Heart left ventricle (tissue), 16 donors: ENCODE measurements around the gene SEPSECS. TPM values are rescaled to one million over a fixed set of nuclear protein-coding genes. Genes with fewer than 3 reads are reported as not detected.

Experiments used
- ATAC-seq, 4 donors: fragments of 200-7000 bp; cut with Tn5 transposase; one replicate each; pipeline ENCODE4 v1.9.1; 2020 to 2022; ENCODE audit warnings: moderate library complexity in 4 of 4, mild to moderate bottlenecking in 3 of 4, moderate number of reproducible peaks in 1 of 4
- DNase-seq, 5 donors: peaks; one replicate each; pipeline ENCODE4 v3.0.0-alpha.2; 2020
- H3K27ac ChIP-seq, 12 donors: fragments of 200-600 bp; sonication (generic) in 4 of 12; one replicate each; pipeline versions ENCODE4 v1.5.0 to v1.8.0; 2016 to 2022; ENCODE audit warnings: mild to moderate bottlenecking in 2 of 12
- H3K27me3 ChIP-seq, 9 donors: fragments of 200-600 bp; sonication (generic) in 2 of 9; one replicate each; pipeline versions ENCODE4 v1.5.1 to v1.8.0; 2016 to 2022; ENCODE audit warnings: mild to moderate bottlenecking in 3 of 9
- H3K36me3 ChIP-seq, 9 donors: fragments of 200-600 bp; sonication (generic) in 2 of 9; one replicate each; pipeline versions ENCODE4 v1.5.0 to v1.8.0; 2018 to 2022; ENCODE audit warnings: mild to moderate bottlenecking in 2 of 9
- H3K4me1 ChIP-seq, 12 donors: fragments of 200-600 bp; sonication (generic) in 4 of 12; one replicate each; pipeline versions ENCODE4 v1.5.0 to v1.8.0; 2016 to 2022; ENCODE audit warnings: mild to moderate bottlenecking in 3 of 12
- H3K4me3 ChIP-seq, 12 donors: fragments of 200-600 bp; sonication (generic) in 4 of 12; one replicate each; pipeline versions ENCODE4 v1.5.0 to v1.8.0; 2017 to 2022; ENCODE audit warnings: mild to moderate bottlenecking in 9 of 12, moderate library complexity in 4 of 12
- H3K9me3 ChIP-seq, 12 donors: fragments of 200-600 bp; sonication (generic) in 4 of 12; one replicate each; pipeline versions ENCODE4 v1.5.0 to v1.8.0; 2016 to 2022; ENCODE audit warnings: mild to moderate bottlenecking in 1 of 12
- POLR2A ChIP-seq, 2 donors: fragments of 450-650 bp; IDR thresholded peaks; one replicate each; pipeline ENCODE4 v1.6.1; 2017; ENCODE audit warnings: antibody characterized with exemption in 2 of 2, mild to moderate bottlenecking in 2 of 2, moderate library complexity in 2 of 2
- WGBS, 4 donors: extraction: QIAGEN DNeasy Blood & Tissue Kit in 2 of 4; methylation state at CpG; one replicate each; pipeline versions ENCODE4 v1.1.5 to v1.1.7; 2013 to 2018; 5-methylcytosine and 5-hydroxymethylcytosine counted together
- intact Hi-C, 10 donors: fragments of 100-400 bp; cut with DNase I; formaldehyde crosslinking; loops; one replicate each; pipeline versions ENCODE4 v1.11.1 to v1.14.2; 2022
- polyA plus RNA-seq, 2 donors: library from polyadenylated mRNA; stranded (reverse); fragments of 200-250 nt; gene quantifications; one replicate each; pipeline ENCODE4 v1.2.3, GENCODE V29; 2013
- total RNA-seq, 9 donors: library from RNA; depleted of rRNA in 2 of 9; stranded (reverse); fragments of >200 nt in 2 of 9; fragmentation: NEBNext Ultra II Directional in 3 of 9; extraction: Animal tissue kit (Norgen Biotek cat#: 25700) in 3 of 9; gene quantifications; one replicate each; pipeline versions ENCODE4 v1.1.0 to v1.2.4, GENCODE V29; 2016 to 2023
- TF ChIP-seq, protein P1 (sequence below), 12 donors: fragments of 200-600 bp; sonication (generic) in 4 of 12; IDR thresholded peaks; one replicate each; pipeline versions ENCODE4 v1.5.0 to v1.8.0; 2018 to 2022; ENCODE audit warnings: antibody characterized with exemption in 12 of 12, mild to moderate bottlenecking in 5 of 12
- donor health status: ischemic (EF 13 %, LVEDD 7.1; RV severe dilation, severe dysfunction).
- donor health status: healthy with polysubstance abuse.
- donor health status: DM: no; HTN: yes; CAD: no.
- donor health status: DM: no; HTN: no; CAD: no.
- donor health status: ischemic (EF 25% LVEDD 6.9; RV normal size, moderate dysfunction).
- donor health status: ischemic (EF 25% LVEDD 5.7; RV mildly dilated, moderate dysfunction).
- donor health status: healthy.
- donor health status: DM: yes; HTN: yes; CAD: no.
- donor health status: ischemic (EF 35%, LVEDD 5.7; RV mildly dilated, moderate dysfunction).
- donor health status: nonischemic (EF 11% LVEDD 7.7; RV severe dilation, severe dysfunction).
- donor health status: DM: yes; HTN: yes; CAD: no.
- donor health status: PGD.
- donor health status: ischemic (EF 29% LVEDD 5.4; RV normal size, mild dysfunction).
- donor health status: nonischemic (EF 23%, LVEDD 6.1; RV moderate dilation, normal function).

SEPSECS gene
- total and polyA plus RNA-seq, 11 donors, result 2.0 to 7.6 (median 5.6) TPM

GRCh38 chr4:25080571-25080970 is 79.7 kb downstream of the SEPSECS start:
- no peaks in the 10 kb centered on the region for H3K9me3 ChIP-seq
- H3K27me3 ChIP-seq, result no peaks in the 10 kb centered on the region
- ATAC-seq (no peak), DNase-seq (no peak)
- H3K4me1 ChIP-seq, result peaks cover 0 to 14% (median 3%) of the 10 kb centered on the region in 12 donors
- peak overlapping the region in 5 of 12 donors; percentile 28 to 63 (median 33) for H3K27ac ChIP-seq
- TF ChIP-seq POLR2A (IDR thresholded peaks at IDR 0.05), result no peak
- TF ChIP-seq, protein P1, sequence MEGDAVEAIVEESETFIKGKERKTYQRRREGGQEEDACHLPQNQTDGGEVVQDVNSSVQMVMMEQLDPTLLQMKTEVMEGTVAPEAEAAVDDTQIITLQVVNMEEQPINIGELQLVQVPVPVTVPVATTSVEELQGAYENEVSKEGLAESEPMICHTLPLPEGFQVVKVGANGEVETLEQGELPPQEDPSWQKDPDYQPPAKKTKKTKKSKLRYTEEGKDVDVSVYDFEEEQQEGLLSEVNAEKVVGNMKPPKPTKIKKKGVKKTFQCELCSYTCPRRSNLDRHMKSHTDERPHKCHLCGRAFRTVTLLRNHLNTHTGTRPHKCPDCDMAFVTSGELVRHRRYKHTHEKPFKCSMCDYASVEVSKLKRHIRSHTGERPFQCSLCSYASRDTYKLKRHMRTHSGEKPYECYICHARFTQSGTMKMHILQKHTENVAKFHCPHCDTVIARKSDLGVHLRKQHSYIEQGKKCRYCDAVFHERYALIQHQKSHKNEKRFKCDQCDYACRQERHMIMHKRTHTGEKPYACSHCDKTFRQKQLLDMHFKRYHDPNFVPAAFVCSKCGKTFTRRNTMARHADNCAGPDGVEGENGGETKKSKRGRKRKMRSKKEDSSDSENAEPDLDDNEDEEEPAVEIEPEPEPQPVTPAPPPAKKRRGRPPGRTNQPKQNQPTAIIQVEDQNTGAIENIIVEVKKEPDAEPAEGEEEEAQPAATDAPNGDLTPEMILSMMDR (IDR thresholded peaks at IDR 0.05), result no peak
- no peak overlapping the region for H3K4me3 ChIP-seq
- 45 to 57% (median 54%) methylated on average over 1 of the region's 1 CpG for WGBS, 4 donors
- no peaks in the 10 kb centered on the region for H3K36me3 ChIP-seq
- intact Hi-C loops, result loop anchor here in 1 of 10 donors (10.0 kb wide), 1 partner anchor 54 kb away; no protein-coding TSS in a partner anchor

GRCh38 chr4:25078523-25078922 is 81.7 kb downstream of the SEPSECS start:
- intact Hi-C loops, result loop anchor here in 1 of 10 donors (5.0 kb wide), 1 partner anchor 46 kb away; the partner anchor contains the start of gene LGI2
- TF ChIP-seq POLR2A (IDR thresholded peaks at IDR 0.05), result no peak
- TF ChIP-seq, protein P1 (IDR thresholded peaks at IDR 0.05), result no peak
- no peak overlapping the region for H3K27ac ChIP-seq
- H3K9me3 ChIP-seq, result no peaks in the 10 kb centered on the region
- H3K27me3 ChIP-seq, result no peaks in the 10 kb centered on the region
- no peak for ATAC-seq
- DNase-seq, result no peak
- H3K36me3 ChIP-seq, result no peaks in the 10 kb centered on the region
- peaks cover 0 to 12% (median 0%) of the 10 kb centered on the region in 12 donors for H3K4me1 ChIP-seq
- WGBS, 4 donors, result 89 to 92% (median 91%) methylated on average over 4 of the region's 4 CpGs
- H3K4me3 ChIP-seq, result no peak overlapping the region

DNA sequence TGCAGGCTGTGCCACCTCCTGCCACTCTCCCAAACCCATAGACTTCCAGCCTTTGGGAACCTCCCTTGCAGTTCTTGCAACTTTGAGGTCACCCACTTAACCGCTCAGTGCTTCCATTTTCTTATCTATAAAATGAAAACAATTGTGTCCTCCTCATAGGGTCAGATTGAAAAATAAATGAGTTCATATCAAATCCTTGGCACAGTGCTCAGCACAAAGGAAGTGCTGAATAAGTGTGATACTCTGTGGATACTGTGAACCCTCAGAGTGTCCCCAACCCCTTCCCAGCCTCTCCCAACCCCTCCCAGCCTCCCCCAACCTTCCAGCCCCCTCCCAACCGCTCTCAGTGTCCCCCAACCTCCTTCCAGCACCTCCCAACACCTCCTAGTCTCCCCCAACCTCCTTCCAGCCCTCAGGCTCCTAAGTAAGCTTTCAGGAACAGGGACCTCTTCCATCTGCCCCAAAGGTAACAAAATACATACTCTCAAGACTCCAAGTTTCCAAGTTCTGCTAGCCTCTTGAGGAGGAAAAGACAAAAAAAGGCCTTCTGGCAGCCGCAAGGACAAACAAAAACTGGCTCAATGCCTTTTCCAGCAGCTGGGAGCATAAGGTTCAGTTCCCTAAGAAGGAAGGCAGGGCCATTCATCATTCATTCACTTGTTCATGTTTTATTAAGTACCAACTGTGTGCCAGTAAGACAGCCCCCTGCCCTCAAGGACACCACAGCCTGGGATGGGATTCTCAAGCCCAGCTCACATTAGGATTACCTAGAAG is 83.4 kb downstream of the SEPSECS start:
- Histone ChIP-seq H3K4me1 (peaks cover 0 to 8% (median 0%) of the 10 kb centered on the region in 12 donors), H3K27me3 (no peaks in the 10 kb centered on the region), H3K4me3 (no peak overlapping the region), H3K36me3 (no peaks in the 10 kb centered on the region), H3K27ac (no peak overlapping the region), H3K9me3 (no peaks in the 10 kb centered on the region)
- TF ChIP-seq, protein P1 (IDR thresholded peaks at IDR 0.05), result no peak
- TF ChIP-seq POLR2A (IDR thresholded peaks at IDR 0.05), result no peak
- DNase-seq (no peak), ATAC-seq (peak in 2 of 4 donors; percentile 25 to 54)
- WGBS, 4 donors, result 47 to 71% (median 61%) methylated on average over 3 of the region's 3 CpGs
- intact Hi-C loops, result loop anchor here in 1 of 10 donors (5.0 kb wide), 1 partner anchor 45 kb away; the partner anchor contains the start of gene LGI2

DNA sequence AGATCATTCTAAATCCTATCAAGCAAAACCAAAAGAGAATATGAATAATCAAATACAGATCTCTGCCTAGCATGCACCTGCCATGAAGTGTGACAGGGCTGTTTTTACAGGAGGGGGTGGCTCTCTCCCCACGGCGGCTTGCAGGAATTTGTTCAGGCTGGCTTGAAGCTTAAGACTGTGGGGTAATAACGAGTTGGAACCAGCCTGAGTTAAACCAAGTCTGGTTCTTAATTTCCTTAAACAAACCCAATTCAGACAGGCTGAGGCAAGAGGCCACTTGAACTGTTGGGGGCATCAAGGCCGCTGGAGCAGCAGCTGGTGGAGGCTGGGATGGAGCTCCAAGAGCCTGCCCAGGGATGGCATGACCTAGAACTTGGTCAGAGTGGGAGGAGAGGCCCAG is 84.4 kb downstream of the SEPSECS start:
- no peaks in the 10 kb centered on the region for H3K9me3 ChIP-seq
- ATAC-seq (no peak), DNase-seq (no peak)
- H3K27ac ChIP-seq, result no peak overlapping the region
- TF ChIP-seq POLR2A (IDR thresholded peaks at IDR 0.05), result no peak
- TF ChIP-seq, protein P1 (IDR thresholded peaks at IDR 0.05), result no peak
- intact Hi-C loops, result loop anchor here in 1 of 10 donors (5.0 kb wide), 1 partner anchor 44 kb away; the partner anchor contains the start of gene LGI2
- no peaks in the 10 kb centered on the region for H3K36me3 ChIP-seq
- H3K4me3 ChIP-seq, result no peak overlapping the region
- peaks cover 0 to 8% (median 0%) of the 10 kb centered on the region in 12 donors for H3K4me1 ChIP-seq
- no peaks in the 10 kb centered on the region for H3K27me3 ChIP-seq
- 83 to 87% (median 86%) methylated on average over 4 of the region's 4 CpGs for WGBS, 4 donors
